T-helper 2 cell treated with Interferon-gamma antibody and Interleukin-4, amounts not matched to agents 100 ng/mL and 5 ng/mL, for 36 hours (primary cell): ENCODE measurements around the gene GAGE10. TPM values are rescaled to one million over a fixed set of nuclear protein-coding genes. Genes with fewer than 3 reads are reported as not detected.

ENCODE experiments used
- intact Hi-C: fragments of 100-400 bp; cut with micrococcal nuclease; formaldehyde crosslinking; loops from one replicate; pipeline ENCODE4 v1.15.1; 2023
- total RNA-seq: library from RNA; stranded (reverse); gene quantifications from 2 replicates; pipeline ENCODE4 v1.2.3, GENCODE V29; 2022

GAGE10 gene
- not detected in 2 replicates for total RNA-seq

- intact Hi-C loops, result no loop called here
Observed at GRCh38 chrX:49303346-49303745, at the start of gene GAGE10. TSS of gene GAGE10 (plus strand) at chrX:49303646. CDS start at chrX:49304860, 1,214 bp downstream.

- intact Hi-C loops, result no loop called here
Observed at GRCh38 chrX:49254639-49255038, 48.8 kb upstream of the GAGE10 start.

GRCh38 chrX:49256268-49256995 is 47.0 kb upstream of the GAGE10 start:
- intact Hi-C loops, result no loop called here

- intact Hi-C loops, result no loop called here
Observed at GRCh38 chrX:49257074-49257790, 46.2 kb upstream of the GAGE10 start.

GRCh38 chrX:49257846-49258748 is 45.3 kb upstream of the GAGE10 start:
- intact Hi-C loops, result no loop called here

- intact Hi-C loops, result no loop called here
Observed at GRCh38 chrX:49258749-49259124, 44.7 kb upstream of the GAGE10 start.

- intact Hi-C loops, result no loop called here
Observed at GRCh38 chrX:49260221-49260985, 43.0 kb upstream of the GAGE10 start.

GRCh38 chrX:49262603-49263002 is 40.8 kb upstream of the GAGE10 start:
- intact Hi-C loops, result no loop called here

- intact Hi-C loops, result no loop called here
Observed at GRCh38 chrX:49263631-49264030, 39.8 kb upstream of the GAGE10 start.

- intact Hi-C loops, result no loop called here
Observed at GRCh38 chrX:49264460-49264859, 39.0 kb upstream of the GAGE10 start, which contains the start of gene FOXP3. TSS of gene FOXP3 (minus strand) at chrX:49264710. CDS start at chrX:49258505, 6,205 bp downstream.

- intact Hi-C loops, result no loop called here
Observed at GRCh38 chrX:49266523-49267445, 36.7 kb upstream of the GAGE10 start.

- intact Hi-C loops, result loop anchor here (1.0 to 2.0 kb wide), 5 partner anchors 33 to 747 kb away; partner anchors contain the start of genes CCDC22, EBP and SYP
Observed at GRCh38 chrX:49268702-49269009, 34.8 kb upstream of the GAGE10 start.

- intact Hi-C loops, result loop anchor here (1.0 to 2.0 kb wide), 5 partner anchors 34 to 748 kb away; partner anchors contain the start of genes CCDC22, EBP and SYP
Observed at GRCh38 chrX:49269010-49269766, 34.3 kb upstream of the GAGE10 start.

- intact Hi-C loops, result loop anchor here (1.0 to 5.0 kb wide), 6 partner anchors 35 to 749 kb away; partner anchors contain the start of genes CCDC22, EBP and SYP
Observed at GRCh38 chrX:49269767-49270248, 33.6 kb upstream of the GAGE10 start, which contains the start of gene PPP1R3F. TSS of gene PPP1R3F (plus strand) at chrX:49269793. CDS start at chrX:49269870, 77 bp downstream.

- intact Hi-C loops, result loop anchor here (5.0 kb wide), 1 partner anchor 333 kb away; no protein-coding TSS in a partner anchor
Observed at GRCh38 chrX:49270249-49270921, 33.1 kb upstream of the GAGE10 start.

GRCh38 chrX:49271341-49271740 is 32.1 kb upstream of the GAGE10 start:
- intact Hi-C loops, result loop anchor here (5.0 kb wide), 1 partner anchor 334 kb away; no protein-coding TSS in a partner anchor

- intact Hi-C loops, result loop anchor here (5.0 kb wide), 1 partner anchor 335 kb away; no protein-coding TSS in a partner anchor
Observed at GRCh38 chrX:49272421-49272820, 31.0 kb upstream of the GAGE10 start.
